Measurements from ENCODE around the gene CCL22.

DNA sequence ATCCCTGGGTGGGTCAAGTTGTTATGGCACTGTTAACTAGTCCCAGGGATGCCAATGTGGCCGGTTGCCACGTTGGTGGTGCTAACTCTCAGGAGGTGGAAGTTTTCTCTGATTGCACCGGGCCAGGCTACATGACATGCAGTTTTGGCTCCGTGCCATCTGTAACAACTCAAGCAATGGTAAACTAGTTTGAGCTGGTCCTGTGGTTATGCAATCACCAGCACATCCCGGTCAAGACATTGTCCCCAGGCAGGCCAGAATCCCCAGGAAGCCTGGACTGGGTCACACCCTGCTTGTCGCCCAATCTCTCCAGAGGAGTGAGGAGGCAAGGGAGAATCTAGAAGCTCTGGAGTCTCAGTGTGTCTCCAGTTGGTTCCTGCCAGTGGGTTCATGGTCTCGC is 35.9 kb downstream of the CCL22 start:
- TF ChIP-seq, protein P1, sequence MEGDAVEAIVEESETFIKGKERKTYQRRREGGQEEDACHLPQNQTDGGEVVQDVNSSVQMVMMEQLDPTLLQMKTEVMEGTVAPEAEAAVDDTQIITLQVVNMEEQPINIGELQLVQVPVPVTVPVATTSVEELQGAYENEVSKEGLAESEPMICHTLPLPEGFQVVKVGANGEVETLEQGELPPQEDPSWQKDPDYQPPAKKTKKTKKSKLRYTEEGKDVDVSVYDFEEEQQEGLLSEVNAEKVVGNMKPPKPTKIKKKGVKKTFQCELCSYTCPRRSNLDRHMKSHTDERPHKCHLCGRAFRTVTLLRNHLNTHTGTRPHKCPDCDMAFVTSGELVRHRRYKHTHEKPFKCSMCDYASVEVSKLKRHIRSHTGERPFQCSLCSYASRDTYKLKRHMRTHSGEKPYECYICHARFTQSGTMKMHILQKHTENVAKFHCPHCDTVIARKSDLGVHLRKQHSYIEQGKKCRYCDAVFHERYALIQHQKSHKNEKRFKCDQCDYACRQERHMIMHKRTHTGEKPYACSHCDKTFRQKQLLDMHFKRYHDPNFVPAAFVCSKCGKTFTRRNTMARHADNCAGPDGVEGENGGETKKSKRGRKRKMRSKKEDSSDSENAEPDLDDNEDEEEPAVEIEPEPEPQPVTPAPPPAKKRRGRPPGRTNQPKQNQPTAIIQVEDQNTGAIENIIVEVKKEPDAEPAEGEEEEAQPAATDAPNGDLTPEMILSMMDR (IDR thresholded peaks at IDR 0.05; ENCODE audit: low read length) = no peak
- TF ChIP-seq EZH2 (IDR thresholded peaks at IDR 0.05; ENCODE audit: borderline replicate concordance, low read length) = no peak

Data from OCI-LY1 (cell line).